OCI-LY7 (cell line): ENCODE measurements around the gene DNM2. TPM values are rescaled to one million over a fixed set of nuclear protein-coding genes. Genes with fewer than 3 reads are reported as not detected.

Source experiments
- BruUV-seq: library from RNA; stranded (reverse); fragments of 400-500 nt; replicated peaks from 2 replicates; lab custom pipeline; 2021; lab: Mats Ljungman, UMichigan
- CTCF ChIA-PET: fragments of 300-600 bp; sonication (Branson Sonifier 250); formaldehyde crosslinking; loops from one replicate; lab custom pipeline; 2022; ENCODE audit warnings: antibody characterized with exemption; ENCODE audit not compliant: unreplicated experiment; lab: Charles Lee
- POLR2A ChIA-PET: fragments of 300-600 bp; sonication (Branson Sonifier 250); formaldehyde crosslinking; loops from one replicate; lab custom pipeline; 2022; ENCODE audit warnings: antibody characterized with exemption; lab: Charles Lee
- DNase-seq: peaks from one replicate; pipeline ENCODE4 v3.0.0-alpha.2; 2015; ENCODE audit warnings: low spot score
- H2AFZ ChIP-seq: fragments of 200-600 bp; sonication (generic), shearing (Covaris generic); 2 replicates; pipeline ENCODE4 v1.6.1; 2014; ENCODE audit warnings: mild to moderate bottlenecking, antibody characterized with exemption, low read length, moderate library complexity
- H3K27ac ChIP-seq: fragments of 200-600 bp; sonication (generic); 2 replicates; pipeline ENCODE4 v1.5.1; 2014; ENCODE audit warnings: mixed run types, low read depth, mild to moderate bottlenecking, moderate library complexity, low read length, inconsistent platforms; ENCODE audit not compliant: poor library complexity, severe bottlenecking
- H3K36me3 ChIP-seq: fragments of 200-600 bp; sonication (generic); 2 replicates; pipeline ENCODE4 v1.6.1; 2014; ENCODE audit warnings: mild to moderate bottlenecking, antibody characterized with exemption, low read length, moderate library complexity, mixed read lengths; ENCODE audit not compliant: insufficient read depth
- H3K4me1 ChIP-seq: fragments of 200-600 bp; sonication (generic); 2 replicates; pipeline ENCODE4 v1.5.1; 2014; ENCODE audit warnings: mild to moderate bottlenecking, low read length; ENCODE audit not compliant: insufficient read depth, poor library complexity, severe bottlenecking
- H3K4me2 ChIP-seq: fragments of 200-600 bp; sonication (generic); 2 replicates; pipeline ENCODE4 v1.6.1; 2014; ENCODE audit warnings: mild to moderate bottlenecking, low read length
- H3K4me3 ChIP-seq: fragments of 200-600 bp; sonication (generic); 2 replicates; pipeline ENCODE4 v1.5.1; 2014; ENCODE audit warnings: mild to moderate bottlenecking, low read depth, low read length; ENCODE audit not compliant: poor library complexity, severe bottlenecking
- H3K79me2 ChIP-seq: fragments of 200-600 bp; sonication (generic); 2 replicates; pipeline ENCODE4 v1.6.1; 2016; ENCODE audit warnings: low read depth, mild to moderate bottlenecking, low read length, moderate library complexity, mixed read lengths; ENCODE audit not compliant: insufficient read depth
- H3K9me2 ChIP-seq: fragments of 200-600 bp; sonication (generic); 2 replicates; pipeline ENCODE4 v1.6.1; 2016; ENCODE audit warnings: mild to moderate bottlenecking, low read length, mixed read lengths; ENCODE audit not compliant: insufficient read depth
- H3K9me3 ChIP-seq: fragments of 200-600 bp; sonication (generic); 2 replicates; pipeline ENCODE4 v1.6.1; 2014; ENCODE audit warnings: mild to moderate bottlenecking, mixed run types, low read length, mixed read lengths
- H4K20me1 ChIP-seq: fragments of 200-600 bp; sonication (generic); 2 replicates; pipeline ENCODE4 v1.6.1; 2014; ENCODE audit warnings: mild to moderate bottlenecking, antibody characterized with exemption, low read length, moderate library complexity, mixed read lengths; ENCODE audit not compliant: insufficient read depth
- CTCF ChIP-seq: fragments of 200-600 bp; sonication (generic); conservative IDR thresholded peaks from 2 replicates; pipeline ENCODE4 v1.5.1; 2014; ENCODE audit warnings: mild to moderate bottlenecking, antibody characterized with exemption, low read length, moderate library complexity, mixed read lengths
- EZH2phosphoT487 ChIP-seq: fragments of 200-600 bp; sonication (generic); IDR thresholded peaks from 2 replicates; pipeline ENCODE4 v1.6.1; 2018; ENCODE audit warnings: low read depth, borderline replicate concordance, mild to moderate bottlenecking, mixed run types, antibody characterized with exemption, low read length, moderate library complexity, mixed read lengths
- intact Hi-C: fragments of 100-400 bp; cut with micrococcal nuclease; formaldehyde crosslinking; loops from one replicate; pipeline ENCODE4 v1.10.0; 2022; ENCODE audit not compliant: unreplicated experiment
- total RNA-seq, 2 experiments: library from RNA; depleted of rRNA in 1 of 2; stranded (reverse); fragments of >200 nt in 1 of 2; shearing (Covaris generic) in 1 of 2; gene quantifications; 2 replicates each; pipeline ENCODE4 v1.2.3, GENCODE V29; 2014 to 2022

The DNM2 gene
- total RNA-seq, 2 experiments from 2014 or later = 139 to 165 TPM

- H3K79me2 ChIP-seq = no peaks in the 10 kb centered on the region
- no peaks in the 10 kb centered on the region for H4K20me1 ChIP-seq
- no TSS peak for BruUV-seq
- peaks cover 30% of the 10 kb centered on the region for H3K36me3 ChIP-seq
- no peak overlapping the region for H3K4me2 ChIP-seq
- H3K4me1 ChIP-seq = no peaks in the 10 kb centered on the region
- no peaks in the 10 kb centered on the region for H3K9me2 ChIP-seq
- POLR2A ChIA-PET = no interaction called here
- H3K4me3 ChIP-seq = no peak overlapping the region
- CTCF ChIA-PET = no interaction called here
- no peak overlapping the region for H2AFZ ChIP-seq
- TF ChIP-seq CTCF (no peak), EZH2phosphoT487 (no peak)
- H3K9me3 ChIP-seq = no peaks in the 10 kb centered on the region
- H3K27ac ChIP-seq = no peak overlapping the region
- DNase-seq = no peak
- intact Hi-C loops = no loop called here
These were observed 100.6 kb downstream of the DNM2 start for GRCh38 chr19:10818301-10819123.

GRCh38 chr19:10819124-10820060, 101.5 kb downstream of the DNM2 start:
- TF ChIP-seq EZH2phosphoT487 = no peak
- TF ChIP-seq CTCF = no peak

More at GRCh38 chr19:10819124-10820060, 101.5 kb downstream of the DNM2 start:
- Histone ChIP-seq H3K4me2 (no peak overlapping the region), H3K36me3 (peaks cover 38% of the 10 kb centered on the region), H3K79me2 (no peaks in the 10 kb centered on the region), H3K9me3 (no peaks in the 10 kb centered on the region), H3K4me1 (no peaks in the 10 kb centered on the region), H4K20me1 (no peaks in the 10 kb centered on the region), H2AFZ (no peak overlapping the region), H3K9me2 (no peaks in the 10 kb centered on the region), H3K4me3 (no peak overlapping the region), H3K27ac (no peak overlapping the region)
- POLR2A ChIA-PET = no interaction called here
- intact Hi-C loops = loop anchor here (1.0 kb wide), 1 partner anchor 102 kb away; no protein-coding TSS in a partner anchor
- CTCF ChIA-PET = no interaction called here
- no peak for DNase-seq
- BruUV-seq = no TSS peak
